ENCODE data around the gene SLC39A9. TPM values are rescaled to one million over a fixed set of nuclear protein-coding genes. Genes with fewer than 3 reads are reported as not detected.

The SLC39A9 gene
- polyA plus RNA-seq, 2 of the 4 experiments (the other 2 are of a cell fraction): 41.7 to 116 TPM

GRCh38 chr14:69473260-69473659, 74.8 kb downstream of the SLC39A9 start:
- FAIRE-seq (no peak), DNase-seq (ENCODE audit: low read depth in 1 of 2, low spot score in 1 of 2) (no peak), ATAC-seq (no peak)
- Histone ChIP-seq H3K27ac (no peak overlapping the region), H3K4me2 (no peak overlapping the region), H3K9me3 (no peaks in the 10 kb centered on the region), H3K4me1 (no peaks in the 10 kb centered on the region), H3K4me3 (no peak overlapping the region)
- WGBS (ENCODE audit: missing lambda C conversion rate): 14% methylated on average over 2 of the region's 3 CpGs
- ChIA-PET CTCF (interaction anchor here (0.6 to 2.1 kb wide), 2 partner anchors 13 to 344 kb away, joined by 3 to 5 read pairs; no protein-coding TSS in a partner anchor), POLR2A (no interaction called here)
- no peak for TF ChIP-seq NR3C1 (IDR thresholded peaks at IDR 0.05)
- no peak for TF ChIP-seq ZFP36 (IDR thresholded peaks at IDR 0.05; ENCODE audit: borderline replicate concordance, partially characterized antibody)
- TF ChIP-seq, protein P1, sequence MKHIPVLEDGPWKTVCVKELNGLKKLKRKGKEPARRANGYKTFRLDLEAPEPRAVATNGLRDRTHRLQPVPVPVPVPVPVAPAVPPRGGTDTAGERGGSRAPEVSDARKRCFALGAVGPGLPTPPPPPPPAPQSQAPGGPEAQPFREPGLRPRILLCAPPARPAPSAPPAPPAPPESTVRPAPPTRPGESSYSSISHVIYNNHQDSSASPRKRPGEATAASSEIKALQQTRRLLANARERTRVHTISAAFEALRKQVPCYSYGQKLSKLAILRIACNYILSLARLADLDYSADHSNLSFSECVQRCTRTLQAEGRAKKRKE (CRISPR knock-in tag; IDR thresholded peaks at IDR 0.05; ENCODE audit: low read depth): no peak

DNA sequence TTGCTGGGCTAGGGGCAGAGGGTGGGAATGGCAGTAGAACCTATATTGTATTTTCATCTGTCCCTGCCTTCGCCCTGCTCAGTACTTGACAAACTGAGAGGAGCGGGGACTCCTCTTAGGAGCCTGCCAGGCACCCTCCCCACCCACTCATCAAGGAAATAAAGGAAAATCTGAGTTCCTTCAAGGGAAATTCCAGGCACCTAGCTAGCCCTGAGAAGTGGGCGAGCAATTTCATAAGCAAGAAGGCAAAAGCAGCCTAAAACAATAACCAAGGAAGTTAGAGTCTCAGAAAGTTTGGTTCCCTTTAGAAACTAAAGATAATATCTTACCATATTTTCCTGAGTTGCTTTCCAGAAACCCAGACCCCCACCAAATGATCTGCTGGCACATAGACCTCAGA, 75.5 kb downstream of the SLC39A9 start:
- no peak for TF ChIP-seq SMC3 (IDR thresholded peaks at IDR 0.05)
- TF ChIP-seq PBX3 (IDR thresholded peaks at IDR 0.05): no peak
- TF ChIP-seq, protein P2, sequence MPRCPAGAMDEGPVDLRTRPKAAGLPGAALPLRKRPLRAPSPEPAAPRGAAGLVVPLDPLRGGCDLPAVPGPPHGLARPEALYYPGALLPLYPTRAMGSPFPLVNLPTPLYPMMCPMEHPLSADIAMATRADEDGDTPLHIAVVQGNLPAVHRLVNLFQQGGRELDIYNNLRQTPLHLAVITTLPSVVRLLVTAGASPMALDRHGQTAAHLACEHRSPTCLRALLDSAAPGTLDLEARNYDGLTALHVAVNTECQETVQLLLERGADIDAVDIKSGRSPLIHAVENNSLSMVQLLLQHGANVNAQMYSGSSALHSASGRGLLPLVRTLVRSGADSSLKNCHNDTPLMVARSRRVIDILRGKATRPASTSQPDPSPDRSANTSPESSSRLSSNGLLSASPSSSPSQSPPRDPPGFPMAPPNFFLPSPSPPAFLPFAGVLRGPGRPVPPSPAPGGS (IDR thresholded peaks at IDR 0.05): no peak
- TF ChIP-seq MAZ (IDR thresholded peaks at IDR 0.05; ENCODE audit: borderline replicate concordance, low read depth, low read length): no peak
- no peak for TF ChIP-seq CTCF (IDR thresholded peaks at IDR 0.05)
- no peak for TF ChIP-seq FOXS1 (CRISPR knock-in tag; IDR thresholded peaks at IDR 0.05)
- TF ChIP-seq HOXB13 (CRISPR knock-in tag; IDR thresholded peaks at IDR 0.05; ENCODE audit: low read depth): no peak
- TF ChIP-seq HEYL (CRISPR knock-in tag; IDR thresholded peaks at IDR 0.05): no peak
- no peak for TF ChIP-seq HDAC2 (IDR thresholded peaks at IDR 0.05)
- TF ChIP-seq NR3C1 (IDR thresholded peaks at IDR 0.05): no peak
- no peak for TF ChIP-seq CEBPB (IDR thresholded peaks at IDR 0.05)
- TF ChIP-seq GATA3 (IDR thresholded peaks at IDR 0.05; ENCODE audit: borderline replicate concordance): no peak
- TF ChIP-seq RFX5 (IDR thresholded peaks at IDR 0.05): no peak
- no peak for TF ChIP-seq KDM5A (IDR thresholded peaks at IDR 0.05)
- TF ChIP-seq RARB (CRISPR knock-in tag; IDR thresholded peaks at IDR 0.05): no peak
- no peak for TF ChIP-seq FOSB (CRISPR knock-in tag; IDR thresholded peaks at IDR 0.05)
- TF ChIP-seq TFCP2L1 (CRISPR knock-in tag; IDR thresholded peaks at IDR 0.05): no peak
- TF ChIP-seq, protein P3, sequence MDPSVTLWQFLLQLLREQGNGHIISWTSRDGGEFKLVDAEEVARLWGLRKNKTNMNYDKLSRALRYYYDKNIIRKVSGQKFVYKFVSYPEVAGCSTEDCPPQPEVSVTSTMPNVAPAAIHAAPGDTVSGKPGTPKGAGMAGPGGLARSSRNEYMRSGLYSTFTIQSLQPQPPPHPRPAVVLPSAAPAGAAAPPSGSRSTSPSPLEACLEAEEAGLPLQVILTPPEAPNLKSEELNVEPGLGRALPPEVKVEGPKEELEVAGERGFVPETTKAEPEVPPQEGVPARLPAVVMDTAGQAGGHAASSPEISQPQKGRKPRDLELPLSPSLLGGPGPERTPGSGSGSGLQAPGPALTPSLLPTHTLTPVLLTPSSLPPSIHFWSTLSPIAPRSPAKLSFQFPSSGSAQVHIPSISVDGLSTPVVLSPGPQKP (IDR thresholded peaks at IDR 0.05; ENCODE audit: low read depth, low read length): no peak
- TF ChIP-seq PHF8 (IDR thresholded peaks at IDR 0.05; ENCODE audit: borderline replicate concordance, low read depth): no peak
- no peak for TF ChIP-seq MAFK (IDR thresholded peaks at IDR 0.05; ENCODE audit: partially characterized antibody)
- H3K9me3 ChIP-seq: no peaks in the 10 kb centered on the region
- DNase-seq (ENCODE audit: low read depth in 1 of 2, low spot score in 1 of 2): no peak
- no peak for ATAC-seq
- no peak overlapping the region for H3K4me2 ChIP-seq
- no peaks in the 10 kb centered on the region for H3K4me1 ChIP-seq
- 66% methylated on average over 3 of the region's 3 CpGs for WGBS (ENCODE audit: missing lambda C conversion rate)
- ChIA-PET POLR2A (no interaction called here), CTCF (interaction anchor here (0.6 to 2.7 kb wide), 6 partner anchors 13 to 345 kb away, joined by 3 to 23 read pairs (median 6); partner anchors contain the start of gene PLEKHD1)
- no peak overlapping the region for H3K4me3 ChIP-seq
- no peak overlapping the region for H3K27ac ChIP-seq
- no peak for FAIRE-seq
